ENCODE data around the gene HPCAL1. TPM values are rescaled to one million over a fixed set of nuclear protein-coding genes. Genes with fewer than 3 reads are reported as not detected.

Gene HPCAL1
- total and polyA plus RNA-seq, 2 of the 8 experiments (the other 6 are each of a cell fraction or from before 2014, with no cell fraction given) = 5.8 to 8.6 TPM

DNA sequence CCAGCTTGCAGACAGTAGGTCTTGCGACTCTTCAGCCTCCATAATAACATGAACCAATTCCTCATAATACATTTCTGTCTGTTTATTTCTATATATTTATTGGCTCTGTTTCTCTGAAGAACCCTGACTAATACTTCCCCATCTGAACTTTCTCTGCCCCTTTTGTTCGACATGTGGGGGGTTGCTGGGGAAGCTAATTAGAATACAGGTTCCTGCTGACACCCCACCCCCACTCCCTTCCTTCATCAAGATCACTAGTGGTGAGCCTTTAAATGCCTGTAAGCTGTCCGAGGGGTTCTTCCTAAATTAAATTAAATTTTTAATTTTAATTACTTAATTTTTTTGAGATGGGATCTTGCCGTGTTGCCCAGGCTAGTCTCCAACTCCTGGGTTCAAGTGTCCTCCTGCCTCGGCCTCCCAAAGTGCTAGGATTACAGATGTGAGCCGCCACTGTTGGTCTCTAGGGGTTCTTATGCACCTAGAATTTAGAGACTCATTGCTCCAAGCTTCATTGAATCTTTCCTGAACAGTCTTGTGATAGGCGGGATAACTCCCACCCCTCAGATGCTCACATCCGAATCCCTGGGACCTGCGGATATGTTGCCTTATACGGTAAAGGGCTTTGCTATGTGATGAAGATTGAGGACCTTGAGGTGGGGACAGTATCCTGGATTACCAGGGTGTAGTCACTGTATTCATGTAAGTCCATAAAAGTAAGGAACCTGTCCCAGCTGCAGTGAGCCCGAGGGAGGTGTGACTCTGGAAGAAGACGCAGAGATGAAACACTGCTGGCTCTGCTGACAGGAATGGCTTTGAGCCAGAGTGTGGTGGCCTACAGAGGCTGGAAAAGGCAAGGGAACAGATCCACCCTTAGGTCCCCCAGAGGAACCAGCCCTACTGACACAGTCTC, 26.2 kb downstream of the HPCAL1 start:
- peaks cover 9 to 47% (median 26%) of the 10 kb centered on the region in 4 experiments for H3K4me1 ChIP-seq (replicated peaks in 1 of 4; ENCODE audit: control insufficient read depth in 3 of 4, insufficient read depth in 4 of 4, low read length in 3 of 4)
- FAIRE-seq = no peak
- 0 out of 2 replicates have a peak, but pooled peaks have one; percentile 17 for TF ChIP-seq SRF (IDR thresholded peaks at IDR 0.05; ENCODE audit: low read depth, low read length)
- TF ChIP-seq HDAC6 (IDR thresholded peaks at IDR 0.05; ENCODE audit: low read depth, low read length) = no peak

More for the DNA sequence above, 26.2 kb downstream of the HPCAL1 start:
- Histone ChIP-seq H2BK20ac (ENCODE audit: low read length) (no peak overlapping the region; the same call in 1 of the 2 replicates), H3K36me3 (ENCODE audit: control insufficient read depth in 2 of 4, insufficient read depth in 4 of 4, low read length in 3 of 4) (no peaks in the 10 kb centered on the region), H3K79me2 (ENCODE audit: control insufficient read depth in 1 of 2, insufficient read depth in 2 of 2, low read length in 2 of 2) (no peaks in the 10 kb centered on the region), H4K20me1 (replicated peaks in 1 of 2; ENCODE audit: control insufficient read depth in 1 of 2, insufficient read depth in 2 of 2, low read length in 2 of 2) (no peaks in the 10 kb centered on the region), H3K27me3 (replicated peaks in 1 of 4; ENCODE audit: control insufficient read depth in 3 of 4, extremely low read depth in 1 of 4, insufficient read depth in 3 of 4, low read length in 3 of 4) (0 out of 7 replicates have a peak, but pooled peaks cover 0 to 1% (median 0%) of the 10 kb centered on the region in 4 experiments), H4K5ac (ENCODE audit: insufficient read length, low read depth, low read length) (no peak overlapping the region), H2AFZ (ENCODE audit: low read length) (no peak overlapping the region), H2BK120ac (replicated peaks; ENCODE audit: low read depth, low read length) (no peak overlapping the region), H4K91ac (replicated peaks; ENCODE audit: insufficient read length, low read length) (no peak overlapping the region), H4K8ac (ENCODE audit: extremely low read depth, insufficient read depth, low read length) (no peak overlapping the region), H3K9ac (replicated peaks in 1 of 4; ENCODE audit: extremely low read depth in 1 of 4, low read depth in 3 of 4, low read length in 3 of 4) (no peak overlapping the region), H3K79me1 (ENCODE audit: low read depth, low read length) (peaks cover 2% of the 10 kb centered on the region; the same call in 1 of the 2 replicates), H3K9me3 (ENCODE audit: insufficient read depth in 2 of 2, low read depth in 1 of 2, low read length in 1 of 2) (no peaks in the 10 kb centered on the region), H3K23ac (ENCODE audit: insufficient read length) (no peak overlapping the region), H3K4me3 (ENCODE audit: extremely low read depth in 1 of 4, insufficient read depth in 2 of 4, low read depth in 3 of 4, low read length in 4 of 4) (no peak overlapping the region), H3K23me2 (ENCODE audit: low read depth, low read length) (no peaks in the 10 kb centered on the region), H3K18ac (ENCODE audit: extremely low read depth, low read length) (no peak overlapping the region), H3K27ac (ENCODE audit: low read depth, low read length) (no peak overlapping the region), H2BK15ac (ENCODE audit: low read length) (no peak overlapping the region), H3K14ac (ENCODE audit: insufficient read length) (no peak overlapping the region), H3K4me2 (ENCODE audit: insufficient read depth in 1 of 2, low read depth in 2 of 2, low read length in 2 of 2) (no peak overlapping the region), H3K4ac (replicated peaks; ENCODE audit: insufficient read length, low read depth, low read length) (no peak overlapping the region), H2AK5ac (ENCODE audit: low read depth, low read length) (peak overlapping the region; percentile 41; the same call in 1 of the 2 replicates), H3K56ac (replicated peaks; ENCODE audit: insufficient read length, low read depth, low read length) (no peak overlapping the region), H2BK12ac (ENCODE audit: low read depth, low read length) (peak overlapping the region; percentile 18; the same call in 1 of the 2 replicates), H2BK5ac (ENCODE audit: low read depth, low read length) (peak overlapping the region; percentile 0; the same call in 1 of the 2 replicates)
- DNase-seq (ENCODE audit: low read depth in 1 of 2, low spot score in 2 of 2) = no peak
- POLR2A ChIA-PET (ENCODE audit: partially characterized antibody) = interaction anchor here (1.1 kb wide), 1 partner anchor 32 kb away, joined by 3 read pairs; no protein-coding TSS in a partner anchor
- CTCF ChIA-PET (ENCODE audit: partially characterized antibody) = interaction anchor here (0.8 to 4.9 kb wide), 12 partner anchors 12 to 205 kb away, joined by 3 to 24 read pairs (median 4); no protein-coding TSS in a partner anchor
- 82% methylated on average over 12 of the region's 12 CpGs; no CpG with 5 or more reads in 1 of the 2 experiments for WGBS, 2 experiments (ENCODE audit: extremely low coverage in 1 of 2, insufficient coverage in 1 of 2, insufficient read length in 1 of 2, insufficient replicate concordance in 2 of 2, low coverage in 1 of 2, low lambda C conversion rate in 2 of 2, missing lambda C conversion rate in 1 of 2)
